T-helper 2 cell (primary cell): Measurements from ENCODE around the gene GPATCH11.

Source experiments
- DNase-seq, 5 experiments: peaks; one replicate each; pipeline versions ENCODE4 v3.0.0 to v3.0.0-alpha.2; 2012 to 2022
- total RNA-seq, 2 donors: gene quantifications; one replicate each; lab custom pipeline; 2026; lab: John Stamatoyannopoulos, UW

GPATCH11 gene
- 14.0 to 26.6 reads per million in 2 donors for total RNA-seq

GRCh38 chr2:37083873-37084794, at the start of gene GPATCH11, which contains the start of gene HEATR5B:
GPATCH11 (plus strand) TSS chr2:37084518; CDS start chr2:37088382, 3,864 bp downstream.
HEATR5B (minus strand) TSS chr2:37084372; CDS start chr2:37083414, 958 bp downstream.
- peak; percentile 80 to 96 (median 88) for DNase-seq

- DNase-seq = no peak
Observed at GRCh38 chr2:37037771-37038170, 46.5 kb upstream of the GPATCH11 start.

- no peak for DNase-seq
Observed at GRCh38 chr2:37039580-37039979, 44.7 kb upstream of the GPATCH11 start.

- no peak for DNase-seq
Observed at GRCh38 chr2:37052600-37053332, 31.6 kb upstream of the GPATCH11 start.

- no peak for DNase-seq
Observed at GRCh38 chr2:37059841-37060240, 24.5 kb upstream of the GPATCH11 start.

- DNase-seq = no peak
Observed at GRCh38 chr2:37060446-37060845, 23.9 kb upstream of the GPATCH11 start.

GRCh38 chr2:37061013-37061711, 23.2 kb upstream of the GPATCH11 start:
- no peak for DNase-seq

GRCh38 chr2:37061776-37062175, 22.5 kb upstream of the GPATCH11 start:
- no peak for DNase-seq

- DNase-seq = no peak
Observed at GRCh38 chr2:37068686-37069085, 15.6 kb upstream of the GPATCH11 start.

GRCh38 chr2:37070931-37071330, 13.4 kb upstream of the GPATCH11 start:
- DNase-seq = no peak

- DNase-seq = no peak
Observed at GRCh38 chr2:37080266-37080665, 4.1 kb upstream of the GPATCH11 start.

GRCh38 chr2:37080689-37081088, 3.6 kb upstream of the GPATCH11 start:
- peak in 1 of 5 experiments; percentile 19 for DNase-seq

- DNase-seq = no peak
Observed at GRCh38 chr2:37084797-37085196, 479 bp downstream of the GPATCH11 start.

GRCh38 chr2:37085731-37086147, 1.4 kb downstream of the GPATCH11 start:
- no peak for DNase-seq

- no peak for DNase-seq
Observed at GRCh38 chr2:37090019-37090477, 5.7 kb downstream of the GPATCH11 start.

GRCh38 chr2:37091873-37092272, 7.6 kb downstream of the GPATCH11 start:
- no peak for DNase-seq

- DNase-seq = no peak
Observed at GRCh38 chr2:37096568-37096967, 12.2 kb downstream of the GPATCH11 start.

- DNase-seq = no peak
Observed at GRCh38 chr2:37098416-37099118, 14.2 kb downstream of the GPATCH11 start.

GRCh38 chr2:37100054-37100453, 15.7 kb downstream of the GPATCH11 start:
- DNase-seq = no peak

GRCh38 chr2:37102588-37102987, 18.3 kb downstream of the GPATCH11 start:
- no peak for DNase-seq

- no peak for DNase-seq
Observed at GRCh38 chr2:37104178-37104577, 19.9 kb downstream of the GPATCH11 start.

- no peak for DNase-seq
Observed at GRCh38 chr2:37105150-37105549, 20.8 kb downstream of the GPATCH11 start.
